Neural cell (in vitro differentiated cells): ENCODE results near the gene THEM4. TPM values are rescaled to one million over a fixed set of nuclear protein-coding genes. Genes with fewer than 3 reads are reported as not detected.
"Not testable (repeated sequence)": the region's sequence is repeated elsewhere in the genome, so short reads cannot be mapped to it uniquely, and the experiment has no call there.

Experiments
- H2AFZ ChIP-seq: fragments of 200-600, 300-800 bp; sonication (generic), shearing (Covaris generic); 2 replicates; pipeline ENCODE4 v1.6.0; 2014; ENCODE audit warnings: low read depth, mild to moderate bottlenecking, antibody characterized with exemption, low read length, moderate library complexity
- H3F3A ChIP-seq: fragments of 200-600 bp; shearing (Covaris generic); 2 replicates; pipeline ENCODE4 v1.6.1; 2016; ENCODE audit warnings: mild to moderate bottlenecking, moderate library complexity, mixed read lengths, antibody characterized with exemption, low read length; ENCODE audit not compliant: insufficient read depth, poor library complexity, severe bottlenecking
- H3K27ac ChIP-seq: fragments of 200-600, 300-800 bp; sonication (generic), shearing (Covaris generic); 2 replicates; pipeline ENCODE4 v1.5.1; 2014; ENCODE audit warnings: mild to moderate bottlenecking, low read length, moderate library complexity
- H3K27me3 ChIP-seq: fragments of 300-800, 200-600 bp; sonication (generic), shearing (Covaris generic); 2 replicates; pipeline ENCODE4 v1.6.0; 2014; ENCODE audit warnings: mild to moderate bottlenecking, low read depth, low read length, moderate library complexity; ENCODE audit not compliant: insufficient read depth
- H3K36me3 ChIP-seq: fragments of 300-800, 200-600 bp; sonication (generic), shearing (Covaris generic); 2 replicates; pipeline ENCODE4 v1.5.1; 2014; ENCODE audit warnings: mild to moderate bottlenecking, antibody characterized with exemption, low read length, moderate library complexity; ENCODE audit not compliant: insufficient read depth
- H3K4me2 ChIP-seq: fragments of 300-800, 200-600 bp; sonication (generic), shearing (Covaris generic); 2 replicates; pipeline ENCODE4 v1.6.0; 2014; ENCODE audit warnings: mild to moderate bottlenecking, low read length
- H3K4me3 ChIP-seq: fragments of 300-800, 200-600 bp; sonication (generic), shearing (Covaris generic); 2 replicates; pipeline ENCODE4 v1.5.1; 2014; ENCODE audit warnings: mild to moderate bottlenecking, low read length, moderate library complexity
- H3K79me2 ChIP-seq: fragments of 200-600 bp; shearing (Covaris generic); replicated peaks from 2 replicates; pipeline ENCODE4 v1.6.0; 2014; ENCODE audit warnings: mild to moderate bottlenecking, low read length, moderate library complexity; ENCODE audit not compliant: insufficient read depth
- H3K9ac ChIP-seq: fragments of 300-800, 200-600 bp; sonication (generic), shearing (Covaris generic); 2 replicates; pipeline ENCODE4 v1.6.1; 2016; ENCODE audit warnings: mild to moderate bottlenecking, low read length, mixed read lengths
- H3K9me2 ChIP-seq: fragments of 200-600 bp; shearing (Covaris generic); 2 replicates; pipeline ENCODE4 v1.6.1; 2016; ENCODE audit warnings: mild to moderate bottlenecking, low read length, mixed read lengths; ENCODE audit not compliant: insufficient read depth
- H3K9me3 ChIP-seq: fragments of 200-600, 300-800 bp; sonication (generic), shearing (Covaris generic); 2 replicates; pipeline ENCODE4 v1.6.1; 2016; ENCODE audit warnings: mild to moderate bottlenecking, mixed run types, low read length, moderate library complexity, mixed read lengths
- H4K20me1 ChIP-seq: fragments of 200-600 bp; shearing (Covaris generic); 2 replicates; pipeline ENCODE4 v1.6.1; 2016; ENCODE audit warnings: mild to moderate bottlenecking, mixed run types; ENCODE audit not compliant: insufficient read depth
- EP300 ChIP-seq: fragments of 450-650 bp; conservative IDR thresholded peaks from 2 replicates; pipeline ENCODE4 v1.6.1; 2014; ENCODE audit warnings: antibody characterized with exemption, mild to moderate bottlenecking, moderate library complexity; ENCODE audit not compliant: poor library complexity, severe bottlenecking
- EZH2 ChIP-seq: fragments of 200-600, 300-800 bp; shearing (Covaris generic), sonication (generic); IDR thresholded peaks from 2 replicates; pipeline ENCODE4 v1.6.1; 2014; ENCODE audit warnings: antibody characterized with exemption, low read length, borderline replicate concordance, mild to moderate bottlenecking; ENCODE audit not compliant: insufficient read depth, poor library complexity, severe bottlenecking
- MXI1 ChIP-seq: fragments of 450-650 bp; conservative IDR thresholded peaks from 2 replicates; pipeline ENCODE4 v1.6.1; 2014; ENCODE audit warnings: antibody characterized with exemption, mild to moderate bottlenecking; ENCODE audit not compliant: poor library complexity, severe bottlenecking
- POLR2AphosphoS5 ChIP-seq: IDR thresholded peaks from 2 replicates; pipeline ENCODE4 v1.6.1; 2012
- SMC3 ChIP-seq: fragments of 450-650 bp; conservative IDR thresholded peaks from 2 replicates; pipeline ENCODE4 v1.6.1; 2014; ENCODE audit warnings: antibody characterized with exemption, mild to moderate bottlenecking, moderate library complexity; ENCODE audit not compliant: poor library complexity
- TAF1 ChIP-seq: IDR thresholded peaks from 2 replicates; pipeline ENCODE4 v1.6.1; 2012; ENCODE audit warnings: low read depth
- polyA plus RNA-seq: library from polyadenylated mRNA; depleted of rRNA; stranded (reverse); fragments of >200 nt; gene quantifications from 2 replicates; pipeline ENCODE4 v1.2.3, GENCODE V29; 2014
- TF ChIP-seq, protein P1 (sequence below): IDR thresholded peaks from 2 replicates; pipeline ENCODE4 v1.6.1; 2012; ENCODE audit warnings: borderline replicate concordance
- TF ChIP-seq, protein P2 (sequence below): fragments of 450-650 bp; IDR thresholded peaks from 2 replicates; pipeline ENCODE4 v1.5.1; 2014; ENCODE audit warnings: antibody characterized with exemption, mild to moderate bottlenecking, moderate library complexity; ENCODE audit not compliant: poor library complexity, severe bottlenecking

The THEM4 gene
- polyA plus RNA-seq, 1 donor from 2014 or later, result 11.3 TPM

DNA sequence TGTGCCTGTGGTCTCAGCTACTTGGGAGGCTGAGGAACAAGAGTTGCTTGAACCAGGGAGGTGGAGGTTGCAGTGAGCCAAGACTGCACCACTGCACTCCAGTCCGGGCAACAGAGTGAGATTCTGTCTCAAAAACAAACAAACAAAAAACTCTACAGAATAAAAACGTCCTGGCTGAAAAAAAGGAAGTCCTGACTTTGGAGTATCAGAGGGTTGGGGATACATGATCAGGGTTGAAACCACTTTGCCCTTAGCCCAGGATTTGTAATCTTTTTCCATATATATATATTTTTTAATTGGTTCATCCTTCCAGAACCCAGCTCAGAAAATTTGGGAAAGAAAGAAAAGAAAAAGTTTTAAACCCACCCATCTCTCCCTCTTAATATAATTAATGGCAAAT lies 6.5 kb downstream of the THEM4 start:
- Histone ChIP-seq H3K27ac (no peak overlapping the region), H3K36me3 (no peaks in the 10 kb centered on the region), H2AFZ (no peak overlapping the region), H3K27me3 (no peaks in the 10 kb centered on the region), H3K9ac (no peak overlapping the region), H3K79me2 (no peaks in the 10 kb centered on the region), H3K4me2 (no peak overlapping the region), H4K20me1 (no peaks in the 10 kb centered on the region), H3F3A (no peaks in the 10 kb centered on the region), H3K4me3 (no peak overlapping the region), H3K9me2 (no peaks in the 10 kb centered on the region), H3K9me3 (peaks cover 7% of the 10 kb centered on the region)
- TF ChIP-seq EP300 (no peak), TAF1 (no peak), MXI1 (no peak)
- TF ChIP-seq, protein P1, sequence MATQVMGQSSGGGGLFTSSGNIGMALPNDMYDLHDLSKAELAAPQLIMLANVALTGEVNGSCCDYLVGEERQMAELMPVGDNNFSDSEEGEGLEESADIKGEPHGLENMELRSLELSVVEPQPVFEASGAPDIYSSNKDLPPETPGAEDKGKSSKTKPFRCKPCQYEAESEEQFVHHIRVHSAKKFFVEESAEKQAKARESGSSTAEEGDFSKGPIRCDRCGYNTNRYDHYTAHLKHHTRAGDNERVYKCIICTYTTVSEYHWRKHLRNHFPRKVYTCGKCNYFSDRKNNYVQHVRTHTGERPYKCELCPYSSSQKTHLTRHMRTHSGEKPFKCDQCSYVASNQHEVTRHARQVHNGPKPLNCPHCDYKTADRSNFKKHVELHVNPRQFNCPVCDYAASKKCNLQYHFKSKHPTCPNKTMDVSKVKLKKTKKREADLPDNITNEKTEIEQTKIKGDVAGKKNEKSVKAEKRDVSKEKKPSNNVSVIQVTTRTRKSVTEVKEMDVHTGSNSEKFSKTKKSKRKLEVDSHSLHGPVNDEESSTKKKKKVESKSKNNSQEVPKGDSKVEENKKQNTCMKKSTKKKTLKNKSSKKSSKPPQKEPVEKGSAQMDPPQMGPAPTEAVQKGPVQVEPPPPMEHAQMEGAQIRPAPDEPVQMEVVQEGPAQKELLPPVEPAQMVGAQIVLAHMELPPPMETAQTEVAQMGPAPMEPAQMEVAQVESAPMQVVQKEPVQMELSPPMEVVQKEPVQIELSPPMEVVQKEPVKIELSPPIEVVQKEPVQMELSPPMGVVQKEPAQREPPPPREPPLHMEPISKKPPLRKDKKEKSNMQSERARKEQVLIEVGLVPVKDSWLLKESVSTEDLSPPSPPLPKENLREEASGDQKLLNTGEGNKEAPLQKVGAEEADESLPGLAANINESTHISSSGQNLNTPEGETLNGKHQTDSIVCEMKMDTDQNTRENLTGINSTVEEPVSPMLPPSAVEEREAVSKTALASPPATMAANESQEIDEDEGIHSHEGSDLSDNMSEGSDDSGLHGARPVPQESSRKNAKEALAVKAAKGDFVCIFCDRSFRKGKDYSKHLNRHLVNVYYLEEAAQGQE, result no peak
- TF ChIP-seq, protein P2, sequence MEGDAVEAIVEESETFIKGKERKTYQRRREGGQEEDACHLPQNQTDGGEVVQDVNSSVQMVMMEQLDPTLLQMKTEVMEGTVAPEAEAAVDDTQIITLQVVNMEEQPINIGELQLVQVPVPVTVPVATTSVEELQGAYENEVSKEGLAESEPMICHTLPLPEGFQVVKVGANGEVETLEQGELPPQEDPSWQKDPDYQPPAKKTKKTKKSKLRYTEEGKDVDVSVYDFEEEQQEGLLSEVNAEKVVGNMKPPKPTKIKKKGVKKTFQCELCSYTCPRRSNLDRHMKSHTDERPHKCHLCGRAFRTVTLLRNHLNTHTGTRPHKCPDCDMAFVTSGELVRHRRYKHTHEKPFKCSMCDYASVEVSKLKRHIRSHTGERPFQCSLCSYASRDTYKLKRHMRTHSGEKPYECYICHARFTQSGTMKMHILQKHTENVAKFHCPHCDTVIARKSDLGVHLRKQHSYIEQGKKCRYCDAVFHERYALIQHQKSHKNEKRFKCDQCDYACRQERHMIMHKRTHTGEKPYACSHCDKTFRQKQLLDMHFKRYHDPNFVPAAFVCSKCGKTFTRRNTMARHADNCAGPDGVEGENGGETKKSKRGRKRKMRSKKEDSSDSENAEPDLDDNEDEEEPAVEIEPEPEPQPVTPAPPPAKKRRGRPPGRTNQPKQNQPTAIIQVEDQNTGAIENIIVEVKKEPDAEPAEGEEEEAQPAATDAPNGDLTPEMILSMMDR, result no peak

DNA sequence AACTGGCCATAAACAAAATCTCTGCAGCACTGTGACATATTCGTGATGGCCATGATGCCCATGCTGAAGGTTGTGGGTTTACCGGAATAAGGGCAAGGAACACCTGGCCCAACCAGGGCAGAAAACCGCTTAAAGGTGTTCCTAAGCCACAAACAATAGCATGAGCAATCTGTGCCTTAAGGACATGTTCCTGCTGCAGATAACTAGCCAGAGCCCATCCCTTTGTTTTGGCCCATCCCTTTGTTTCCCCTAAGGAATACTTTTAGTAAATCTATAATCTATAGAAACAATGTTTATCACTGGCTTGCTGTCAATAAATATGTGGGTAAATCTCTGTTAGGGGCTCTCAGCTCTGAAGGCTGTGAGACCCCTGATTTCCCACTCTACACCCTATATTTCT lies 8.5 kb downstream of the THEM4 start:
- not testable (repeated sequence) for H3K9me3 ChIP-seq, H3K27ac ChIP-seq, H3K36me3 ChIP-seq, H3K9me2 ChIP-seq, H2AFZ ChIP-seq, H3K79me2 ChIP-seq, H3K27me3 ChIP-seq, H3K9ac ChIP-seq, H3F3A ChIP-seq, H4K20me1 ChIP-seq, H3K4me2 ChIP-seq, H3K4me3 ChIP-seq

DNA sequence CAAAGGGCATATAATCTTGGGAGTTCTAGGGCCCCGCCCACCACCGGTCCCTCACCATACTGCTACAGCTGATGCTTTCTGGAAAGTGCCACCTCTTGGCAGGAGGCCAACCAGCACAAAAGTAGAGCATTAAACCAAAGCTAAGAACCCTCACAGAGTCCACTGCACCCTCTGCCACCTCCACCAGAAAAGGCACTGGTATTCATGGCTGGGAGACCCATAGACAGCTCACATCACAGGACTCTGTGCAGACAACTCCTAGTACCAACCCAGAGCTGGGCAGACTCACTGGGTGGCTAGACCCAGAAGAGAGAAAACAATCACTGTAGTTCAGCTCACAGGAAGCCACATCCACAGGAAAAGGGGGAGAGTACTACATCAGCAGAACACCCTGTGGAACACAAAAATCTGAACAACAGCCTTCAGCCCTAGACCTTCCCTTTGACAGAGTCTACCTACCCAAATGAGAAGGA lies 10.8 kb downstream of the THEM4 start:
- Histone ChIP-seq H3K9me2 (no peaks in the 10 kb centered on the region), H3K9ac (no peak overlapping the region), H3K4me3 (no peak overlapping the region), H3K36me3 (no peaks in the 10 kb centered on the region), H4K20me1 (no peaks in the 10 kb centered on the region), H3K4me2 (no peak overlapping the region), H3K79me2 (no peaks in the 10 kb centered on the region), H2AFZ (no peak overlapping the region), H3K27ac (no peak overlapping the region), H3F3A (no peaks in the 10 kb centered on the region), H3K9me3 (no peaks in the 10 kb centered on the region), H3K27me3 (no peaks in the 10 kb centered on the region)
- TF ChIP-seq TAF1 (no peak), MXI1 (no peak), POLR2AphosphoS5 (no peak), EP300 (no peak), SMC3 (no peak), EZH2 (no peak)
- TF ChIP-seq, protein P1, result no peak
- TF ChIP-seq, protein P2, result no peak
